BE2C (cell line): ENCODE data around the gene UPK1B.

Source experiments
- DNase-seq: peaks from one replicate; pipeline ENCODE4 v3.0.0-alpha.2; 2020
- H3K27me3 ChIP-seq: fragments of 250-450 bp; sonication (Bioruptor Pico); 2 replicates; pipeline ENCODE4 v1.5.1; 2020; ENCODE audit warnings: mild to moderate bottlenecking
- H3K36me3 ChIP-seq: fragments of 250-450 bp; sonication (Bioruptor Pico); 2 replicates; pipeline ENCODE4 v1.5.1; 2020; ENCODE audit warnings: mild to moderate bottlenecking
- H3K4me1 ChIP-seq: fragments of 250-450 bp; sonication (Bioruptor Pico); 2 replicates; pipeline ENCODE4 v1.5.1; 2020
- H3K4me3 ChIP-seq: 2 replicates; pipeline ENCODE4 v1.5.1; 2011; ENCODE audit warnings: low read depth, low read length
- H3K9me3 ChIP-seq: fragments of 250-450 bp; sonication (Bioruptor Pico); 2 replicates; pipeline ENCODE4 v1.5.1; 2020
- TF ChIP-seq, protein P1 (sequence below): IDR thresholded peaks from 2 replicates; pipeline ENCODE4 v1.5.1; 2012; ENCODE audit warnings: mild to moderate bottlenecking, low read depth, low read length

UPK1B gene

DNA sequence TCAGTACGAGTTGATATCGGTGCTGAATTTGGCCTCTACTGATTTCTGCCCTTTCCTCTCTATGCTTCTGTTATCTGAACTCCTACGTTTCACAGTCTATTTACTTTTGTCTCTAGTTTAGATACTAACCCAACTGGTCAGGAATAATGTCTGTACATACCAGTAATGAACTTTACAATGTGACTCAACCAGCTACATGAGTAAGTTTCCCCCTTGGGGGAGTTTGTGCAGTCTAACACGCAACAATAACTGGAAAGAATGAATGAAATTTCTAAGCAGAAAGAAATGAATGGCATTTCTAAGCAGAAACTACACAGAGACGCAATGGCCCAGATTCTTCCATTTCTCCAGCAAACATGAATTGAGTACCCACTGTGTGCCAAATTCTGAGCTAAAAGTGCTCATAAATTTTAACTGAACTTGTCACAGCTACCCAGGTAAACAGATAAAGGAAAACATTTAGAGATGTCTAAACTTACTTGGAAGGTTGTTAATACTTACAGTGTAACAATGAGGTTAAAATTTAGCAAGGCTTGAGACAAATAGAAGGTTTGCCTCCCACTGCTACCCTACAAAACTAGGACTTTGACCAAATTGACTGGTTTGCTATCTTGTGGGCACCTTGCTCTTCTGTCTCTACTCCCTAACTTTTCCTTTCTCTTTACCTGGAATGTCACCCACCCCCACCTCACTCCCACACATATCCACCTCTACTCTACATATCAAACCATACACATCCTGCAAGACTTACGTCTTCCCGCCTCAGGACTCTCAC lies 11.6 kb downstream of the UPK1B start:
- H3K9me3 ChIP-seq = no peaks in the 10 kb centered on the region
- no peaks in the 10 kb centered on the region for H3K36me3 ChIP-seq
- no peak for DNase-seq
- TF ChIP-seq, protein P1, sequence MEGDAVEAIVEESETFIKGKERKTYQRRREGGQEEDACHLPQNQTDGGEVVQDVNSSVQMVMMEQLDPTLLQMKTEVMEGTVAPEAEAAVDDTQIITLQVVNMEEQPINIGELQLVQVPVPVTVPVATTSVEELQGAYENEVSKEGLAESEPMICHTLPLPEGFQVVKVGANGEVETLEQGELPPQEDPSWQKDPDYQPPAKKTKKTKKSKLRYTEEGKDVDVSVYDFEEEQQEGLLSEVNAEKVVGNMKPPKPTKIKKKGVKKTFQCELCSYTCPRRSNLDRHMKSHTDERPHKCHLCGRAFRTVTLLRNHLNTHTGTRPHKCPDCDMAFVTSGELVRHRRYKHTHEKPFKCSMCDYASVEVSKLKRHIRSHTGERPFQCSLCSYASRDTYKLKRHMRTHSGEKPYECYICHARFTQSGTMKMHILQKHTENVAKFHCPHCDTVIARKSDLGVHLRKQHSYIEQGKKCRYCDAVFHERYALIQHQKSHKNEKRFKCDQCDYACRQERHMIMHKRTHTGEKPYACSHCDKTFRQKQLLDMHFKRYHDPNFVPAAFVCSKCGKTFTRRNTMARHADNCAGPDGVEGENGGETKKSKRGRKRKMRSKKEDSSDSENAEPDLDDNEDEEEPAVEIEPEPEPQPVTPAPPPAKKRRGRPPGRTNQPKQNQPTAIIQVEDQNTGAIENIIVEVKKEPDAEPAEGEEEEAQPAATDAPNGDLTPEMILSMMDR = no peak
- H3K4me3 ChIP-seq = no peak overlapping the region
- no peaks in the 10 kb centered on the region for H3K4me1 ChIP-seq
- peaks cover 34% of the 10 kb centered on the region; the same call in 1 of the 2 replicates for H3K27me3 ChIP-seq

DNA sequence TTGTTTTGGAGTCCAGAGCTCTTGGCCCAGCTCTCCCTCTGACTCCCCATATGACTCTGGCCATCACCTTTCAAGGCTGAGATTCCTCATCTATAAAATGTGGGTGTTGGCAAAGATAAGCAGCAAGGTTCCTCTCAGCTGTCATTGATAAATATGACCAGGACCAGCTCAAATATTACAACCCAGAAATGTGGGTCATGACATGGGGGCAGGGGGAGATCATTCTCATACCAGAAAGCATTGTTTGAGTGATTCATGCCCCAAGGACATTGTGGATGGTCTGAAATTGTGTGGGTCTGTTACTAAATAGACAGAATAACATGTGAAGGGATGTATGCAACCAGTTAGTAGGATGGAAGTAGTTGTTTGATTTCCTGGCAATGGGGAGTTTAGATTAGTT lies 13.9 kb downstream of the UPK1B start:
- Histone ChIP-seq H3K4me1 (no peaks in the 10 kb centered on the region), H3K4me3 (no peak overlapping the region), H3K27me3 (peaks cover 32% of the 10 kb centered on the region), H3K36me3 (no peaks in the 10 kb centered on the region), H3K9me3 (no peaks in the 10 kb centered on the region)
- TF ChIP-seq, protein P1 = no peak
- DNase-seq = no peak

DNA sequence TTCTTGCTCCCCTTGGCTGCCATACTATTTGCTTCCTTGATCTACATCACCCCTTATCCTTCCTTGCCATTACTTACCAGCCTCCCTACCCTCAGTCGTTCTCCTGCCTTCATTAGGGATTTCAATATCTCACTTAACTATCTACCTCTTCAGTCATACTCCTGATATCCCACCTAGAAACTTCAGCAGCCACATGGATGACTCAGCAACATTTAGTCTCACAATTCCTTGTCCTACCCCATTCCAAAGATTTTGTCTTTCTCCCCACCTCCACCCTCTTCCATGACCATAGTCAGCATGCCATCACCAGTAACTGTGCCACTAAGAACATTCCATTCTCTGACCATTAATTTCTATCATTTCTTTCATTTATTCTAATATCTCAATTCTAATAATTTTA lies 18.4 kb downstream of the UPK1B start:
- no peaks in the 10 kb centered on the region for H3K9me3 ChIP-seq

DNA sequence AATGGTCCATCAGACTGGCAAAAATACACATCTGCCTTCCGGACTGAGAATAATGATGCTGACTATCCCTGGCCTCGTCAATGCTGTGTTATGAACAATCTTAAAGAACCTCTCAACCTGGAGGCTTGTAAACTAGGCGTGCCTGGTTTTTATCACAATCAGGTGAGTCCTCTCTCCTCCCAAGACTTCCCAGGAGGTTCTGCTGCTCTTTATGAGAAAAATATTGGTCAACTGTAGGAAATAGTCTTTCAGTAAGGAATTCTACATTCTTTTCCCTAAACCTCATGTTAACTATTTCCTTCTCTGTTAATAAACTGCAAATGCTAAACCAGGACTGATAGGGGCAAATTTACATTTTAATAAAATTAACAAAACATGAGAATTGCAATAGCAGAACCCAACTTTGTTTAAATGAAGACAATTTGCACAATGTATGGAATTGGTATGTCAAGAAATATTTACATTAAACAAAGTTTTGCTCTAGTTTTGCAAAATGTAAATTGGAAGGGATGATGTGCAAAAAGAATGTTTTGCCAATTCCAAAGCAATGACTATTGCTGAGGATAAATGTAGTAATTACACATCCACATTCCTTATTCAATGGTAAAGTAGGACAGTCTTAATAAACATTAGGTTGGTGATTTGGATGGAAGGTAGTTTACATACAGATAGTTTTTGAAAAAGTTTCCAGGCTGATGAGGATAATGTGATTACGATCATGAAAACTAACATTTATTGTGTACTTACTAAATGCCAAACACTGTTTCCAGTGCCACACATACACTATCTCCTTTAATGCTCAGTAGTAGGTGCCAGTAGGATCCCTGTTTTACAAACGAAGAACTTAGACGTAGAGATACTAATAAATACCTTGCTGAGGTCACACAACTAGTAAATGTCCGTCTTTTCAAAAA lies 21.1 kb downstream of the UPK1B start:
- Histone ChIP-seq H3K4me1 (no peaks in the 10 kb centered on the region), H3K27me3 (peaks cover 12% of the 10 kb centered on the region), H3K36me3 (no peaks in the 10 kb centered on the region), H3K4me3 (no peak overlapping the region), H3K9me3 (no peaks in the 10 kb centered on the region)
- no peak for DNase-seq
- TF ChIP-seq, protein P1 = no peak

More for the DNA sequence above, 18.4 kb downstream of the UPK1B start:
- Histone ChIP-seq H3K36me3 (no peaks in the 10 kb centered on the region), H3K27me3 (peaks cover 23% of the 10 kb centered on the region), H3K4me3 (no peak overlapping the region), H3K4me1 (no peaks in the 10 kb centered on the region)
- no peak for DNase-seq
- TF ChIP-seq, protein P1 = no peak

DNA sequence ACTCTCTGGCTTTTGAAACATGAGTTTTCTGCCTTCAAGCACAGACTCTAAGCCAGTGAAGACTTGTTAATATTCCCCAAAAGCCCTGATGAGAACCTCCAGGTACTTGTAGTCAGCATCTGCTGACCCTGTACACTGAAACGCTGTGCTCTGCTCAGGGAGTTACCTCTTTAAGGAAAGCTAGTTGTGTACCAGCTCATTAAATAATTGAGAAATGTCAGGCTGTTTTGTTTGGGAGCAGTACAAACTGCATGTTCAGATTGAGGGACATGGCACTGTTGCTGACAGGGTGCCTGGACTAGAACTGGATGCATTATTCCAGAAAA lies 21.7 kb downstream of the UPK1B start:
- no peaks in the 10 kb centered on the region for H3K9me3 ChIP-seq
- no peaks in the 10 kb centered on the region for H3K36me3 ChIP-seq
- TF ChIP-seq, protein P1 = no peak
- no peak for DNase-seq
- no peaks in the 10 kb centered on the region for H3K4me1 ChIP-seq
- H3K4me3 ChIP-seq = no peak overlapping the region
- H3K27me3 ChIP-seq = peaks cover 12% of the 10 kb centered on the region

DNA sequence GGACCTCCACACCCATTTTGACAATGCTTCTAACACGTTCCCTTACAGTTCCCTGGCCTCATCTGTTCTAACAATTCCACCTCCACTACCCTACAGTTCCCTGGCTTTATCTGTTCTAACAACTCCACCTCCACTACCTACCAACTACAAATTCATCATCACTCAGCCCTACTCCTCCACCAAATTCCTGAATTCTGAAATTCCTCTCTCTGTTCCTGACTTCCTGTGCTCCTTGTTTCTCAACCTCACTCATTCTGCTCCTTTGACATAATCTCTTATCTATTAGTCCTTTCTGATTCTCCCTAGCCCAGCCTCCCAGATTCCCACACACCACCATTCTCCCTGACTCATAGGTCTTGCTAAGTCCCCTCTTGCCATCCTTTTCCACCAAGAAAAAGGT lies 22.5 kb downstream of the UPK1B start:
- no peak for DNase-seq
- Histone ChIP-seq H3K4me3 (no peak overlapping the region), H3K4me1 (no peaks in the 10 kb centered on the region), H3K27me3 (peaks cover 12% of the 10 kb centered on the region), H3K9me3 (no peaks in the 10 kb centered on the region), H3K36me3 (no peaks in the 10 kb centered on the region)
- TF ChIP-seq, protein P1 = no peak
